ENCODE results near the gene DAB2IP. TPM values are rescaled to one million over a fixed set of nuclear protein-coding genes. Genes with fewer than 3 reads are reported as not detected.
A peak's percentile ranks its signal among the peaks of the same experiment; 100 is the strongest.

The DAB2IP gene
- total RNA-seq, 2 experiments from 2014 or later = 0.06 TPM; not detected in 1

GRCh38 chr9:121651008-121651294 lies 483 bp upstream of the DAB2IP start:
- intact Hi-C loops (cut with DNase I, micrococcal nuclease) = no loop called here
- peak overlapping the region; percentile 44 for H3K4me3 Mint-ChIP-seq
- peaks cover 63% of the 10 kb centered on the region for H3K27me3 Mint-ChIP-seq
- peaks cover 0 to 4% of the 10 kb centered on the region in 2 experiments for H3K9me3 ChIP-seq (ENCODE audit: control insufficient read depth in 1 of 2, insufficient read depth in 1 of 2, low read length in 2 of 2)
- POLR2A ChIA-PET = no interaction called here
- H3K4me3 ChIP-seq (ENCODE audit: low read length) = no peak overlapping the region
- H3K27ac Mint-ChIP-seq = no peak overlapping the region
- DNase-seq = no peak
- H3K36me3 Mint-ChIP-seq (ENCODE audit: low read depth) = no peaks in the 10 kb centered on the region
- H3K27ac ChIP-seq (ENCODE audit: low read depth in 1 of 2, low read length in 2 of 2) = no peak overlapping the region
- H3K4me1 Mint-ChIP-seq (ENCODE audit: low read depth) = peaks cover 15% of the 10 kb centered on the region
- no peak for TF ChIP-seq CTCF (IDR thresholded peaks at IDR 0.05)
- no peaks in the 10 kb centered on the region for H3K36me3 ChIP-seq (ENCODE audit: insufficient read depth, low read length)
- H3K9me3 Mint-ChIP-seq = no peaks in the 10 kb centered on the region
- ATAC-seq (ENCODE audit: poor library complexity) = no peak
- CTCF ChIA-PET = no interaction called here
- peaks cover 51 to 58% of the 10 kb centered on the region in 2 experiments for H3K27me3 ChIP-seq (ENCODE audit: control insufficient read depth in 1 of 2, insufficient read depth in 2 of 2, low read length in 2 of 2)
- H3K4me1 ChIP-seq (ENCODE audit: insufficient read depth, low read length) = peaks cover 15% of the 10 kb centered on the region

GRCh38 chr9:121652021-121652837 lies 795 bp downstream of the DAB2IP start:
- Mint-ChIP-seq H3K27me3 (peaks cover 71% of the 10 kb centered on the region), H3K4me1 (ENCODE audit: low read depth) (peaks cover 15% of the 10 kb centered on the region), H3K9me3 (no peaks in the 10 kb centered on the region), H3K27ac (no peak overlapping the region), H3K36me3 (ENCODE audit: low read depth) (no peaks in the 10 kb centered on the region), H3K4me3 (peak overlapping the region; percentile 7)
- ChIA-PET POLR2A (no interaction called here), CTCF (no interaction called here)
- ATAC-seq (ENCODE audit: poor library complexity) (no peak), DNase-seq (no peak)
- no peak for TF ChIP-seq CTCF (IDR thresholded peaks at IDR 0.05)
- intact Hi-C loops (cut with DNase I, micrococcal nuclease) = no loop called here
- Histone ChIP-seq H3K36me3 (ENCODE audit: insufficient read depth, low read length) (no peaks in the 10 kb centered on the region), H3K27me3 (ENCODE audit: control insufficient read depth in 1 of 2, insufficient read depth in 2 of 2, low read length in 2 of 2) (peaks cover 50 to 55% of the 10 kb centered on the region in 2 experiments), H3K9me3 (ENCODE audit: control insufficient read depth in 1 of 2, insufficient read depth in 1 of 2, low read length in 2 of 2) (peaks cover 0 to 4% of the 10 kb centered on the region in 2 experiments), H3K27ac (ENCODE audit: low read depth in 1 of 2, low read length in 2 of 2) (no peak overlapping the region), H3K4me3 (ENCODE audit: low read length) (no peak overlapping the region), H3K4me1 (ENCODE audit: insufficient read depth, low read length) (peaks cover 15% of the 10 kb centered on the region)

- TF ChIP-seq CTCF (IDR thresholded peaks at IDR 0.05) = no peak
- Histone ChIP-seq H3K4me3 (ENCODE audit: low read length) (no peak overlapping the region), H3K9me3 (ENCODE audit: control insufficient read depth in 1 of 2, insufficient read depth in 1 of 2, low read length in 2 of 2) (peaks cover 0 to 4% of the 10 kb centered on the region in 2 experiments), H3K27ac (ENCODE audit: low read depth in 1 of 2, low read length in 2 of 2) (no peak overlapping the region), H3K4me1 (ENCODE audit: insufficient read depth, low read length) (peaks cover 15% of the 10 kb centered on the region), H3K27me3 (ENCODE audit: control insufficient read depth in 1 of 2, insufficient read depth in 2 of 2, low read length in 2 of 2) (peaks cover 48 to 55% of the 10 kb centered on the region in 2 experiments), H3K36me3 (ENCODE audit: insufficient read depth, low read length) (no peaks in the 10 kb centered on the region)
- POLR2A ChIA-PET = no interaction called here
- ATAC-seq (ENCODE audit: poor library complexity) = no peak
- CTCF ChIA-PET = no interaction called here
- Mint-ChIP-seq H3K27me3 (peaks cover 77% of the 10 kb centered on the region), H3K9me3 (no peaks in the 10 kb centered on the region), H3K27ac (no peak overlapping the region), H3K36me3 (ENCODE audit: low read depth) (no peaks in the 10 kb centered on the region), H3K4me3 (no peak overlapping the region), H3K4me1 (ENCODE audit: low read depth) (peaks cover 15% of the 10 kb centered on the region)
- no peak for DNase-seq
- intact Hi-C loops (cut with DNase I, micrococcal nuclease) = no loop called here
Measured at GRCh38 chr9:121652838-121653231, 1.4 kb downstream of the DAB2IP start.

Data from CD4-positive, alpha-beta T cell (primary cell).